Skin epidermis (tissue), 12 donors: Measurements from ENCODE around the gene CFAP97.
"Not testable (repeated sequence)": the region's sequence is repeated elsewhere in the genome, so short reads cannot be mapped to it uniquely, and the experiment has no call there.

Experiments used
- H3K27ac ChIP-seq, 21 experiments: fragments of 200-600 bp; sonication (generic) in 11 of 21; one replicate each; pipeline ENCODE4 v1.5.0; 2020; ENCODE audit warnings: mild to moderate bottlenecking in 3 of 21, inconsistent platforms in 2 of 21, moderate library complexity in 2 of 21
- H3K4me3 ChIP-seq, 7 experiments: fragments of 200-600 bp; sonication (generic) in 2 of 7; one replicate each; pipeline ENCODE4 v1.5.0; 2020; ENCODE audit warnings: inconsistent platforms in 2 of 7, mild to moderate bottlenecking in 2 of 7, moderate library complexity in 1 of 7

The CFAP97 gene

DNA sequence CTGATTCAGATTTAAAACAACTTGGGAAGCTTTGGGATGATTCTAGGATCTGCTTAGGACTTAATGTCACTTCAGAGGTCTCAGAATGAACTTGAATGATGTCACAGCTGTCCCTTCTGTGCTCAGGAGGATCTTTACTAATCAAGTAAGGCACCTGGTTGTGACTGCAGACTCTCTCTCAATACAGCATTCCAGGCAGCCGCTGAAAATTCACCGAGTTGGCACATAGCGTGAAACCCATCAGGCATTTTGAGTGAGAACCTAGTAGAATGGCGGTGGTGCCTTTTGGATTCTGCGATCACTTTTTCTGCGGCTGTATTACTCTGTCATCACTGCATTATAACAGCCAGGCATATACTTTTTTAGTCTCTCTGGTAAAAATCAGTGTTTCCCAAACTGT lies 22.1 kb upstream of the CFAP97 start:
- no peak overlapping the region for H3K27ac ChIP-seq
- H3K4me3 ChIP-seq = no peak overlapping the region

DNA sequence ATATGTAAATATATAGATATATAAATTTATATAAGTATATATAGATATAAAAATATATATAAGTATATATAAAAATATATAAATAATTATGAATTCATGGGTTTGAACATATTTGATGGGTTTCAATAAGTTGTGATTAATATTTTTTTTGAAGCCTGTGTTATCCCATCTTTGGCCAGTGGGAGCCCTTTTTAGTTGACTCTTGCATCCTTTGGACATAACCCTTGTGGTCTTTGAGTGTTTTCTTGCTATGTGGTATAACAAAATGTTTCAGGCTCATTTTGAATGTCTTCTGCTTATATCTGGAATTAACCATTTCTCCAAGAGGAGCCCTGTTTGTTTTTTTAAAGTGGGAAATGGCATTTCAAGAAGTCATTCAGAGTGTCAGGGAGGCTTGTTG lies 20.8 kb upstream of the CFAP97 start:
- H3K4me3 ChIP-seq = no peak overlapping the region
- H3K27ac ChIP-seq = no peak overlapping the region

DNA sequence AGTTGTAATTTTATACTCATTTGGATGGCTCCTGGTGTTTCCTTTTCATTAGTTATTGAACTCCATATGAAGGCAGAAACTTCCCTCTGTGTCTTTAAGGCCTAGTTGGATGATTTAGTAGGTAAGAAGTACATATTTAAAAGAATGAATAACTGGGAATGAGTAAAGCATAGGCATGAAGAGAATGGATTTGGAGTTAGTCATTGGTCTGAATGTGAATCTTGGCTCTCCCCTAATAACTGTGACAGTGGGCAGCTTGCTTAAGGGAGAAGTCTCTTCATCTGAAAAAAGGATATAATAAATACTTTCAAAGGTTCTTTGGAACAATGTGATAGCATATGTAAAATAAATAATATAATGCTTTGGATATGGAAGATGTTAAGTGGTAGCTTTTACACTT lies 18.8 kb upstream of the CFAP97 start:
- no peak overlapping the region for H3K4me3 ChIP-seq
- no peak overlapping the region for H3K27ac ChIP-seq

DNA sequence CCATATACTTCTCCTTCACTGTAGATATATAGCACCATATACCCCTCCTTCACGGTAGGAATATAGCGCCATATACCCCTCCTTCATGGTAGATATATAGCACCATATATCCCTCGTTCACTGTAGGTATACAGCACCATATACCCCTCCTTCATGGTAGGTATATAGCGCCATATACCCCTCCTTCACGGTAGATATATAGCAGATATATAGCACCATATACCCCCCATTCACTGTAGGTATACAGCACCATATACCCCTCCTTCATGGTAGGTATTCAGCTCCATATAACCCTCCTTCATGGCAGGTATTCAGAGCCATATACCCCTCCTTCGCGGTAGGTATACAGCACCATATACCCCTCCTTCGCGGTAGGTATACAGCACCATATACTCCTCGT lies 18.1 kb upstream of the CFAP97 start:
- Histone ChIP-seq H3K27ac (no peak overlapping the region), H3K4me3 (no peak overlapping the region)

DNA sequence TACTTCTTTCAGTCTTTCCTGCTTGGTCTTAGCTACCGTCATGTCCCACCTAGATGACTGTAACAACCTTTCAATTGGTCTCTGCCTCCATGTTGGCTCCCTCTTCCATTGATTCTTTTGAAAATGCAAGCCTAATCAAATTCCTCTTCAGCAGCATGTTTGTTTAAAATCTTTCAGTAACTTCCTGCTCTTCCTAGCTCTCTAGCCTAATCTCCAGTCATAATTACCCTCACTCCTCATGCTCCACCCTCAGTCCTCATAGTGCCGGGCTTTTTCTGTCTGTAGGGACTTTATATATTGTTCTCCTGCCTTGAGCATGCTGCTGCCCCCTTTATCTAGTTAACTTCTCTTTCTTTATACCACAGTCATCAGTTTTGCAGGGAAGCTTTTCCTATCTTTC lies 17.7 kb upstream of the CFAP97 start:
- Histone ChIP-seq H3K4me3 (no peak overlapping the region), H3K27ac (no peak overlapping the region)

DNA sequence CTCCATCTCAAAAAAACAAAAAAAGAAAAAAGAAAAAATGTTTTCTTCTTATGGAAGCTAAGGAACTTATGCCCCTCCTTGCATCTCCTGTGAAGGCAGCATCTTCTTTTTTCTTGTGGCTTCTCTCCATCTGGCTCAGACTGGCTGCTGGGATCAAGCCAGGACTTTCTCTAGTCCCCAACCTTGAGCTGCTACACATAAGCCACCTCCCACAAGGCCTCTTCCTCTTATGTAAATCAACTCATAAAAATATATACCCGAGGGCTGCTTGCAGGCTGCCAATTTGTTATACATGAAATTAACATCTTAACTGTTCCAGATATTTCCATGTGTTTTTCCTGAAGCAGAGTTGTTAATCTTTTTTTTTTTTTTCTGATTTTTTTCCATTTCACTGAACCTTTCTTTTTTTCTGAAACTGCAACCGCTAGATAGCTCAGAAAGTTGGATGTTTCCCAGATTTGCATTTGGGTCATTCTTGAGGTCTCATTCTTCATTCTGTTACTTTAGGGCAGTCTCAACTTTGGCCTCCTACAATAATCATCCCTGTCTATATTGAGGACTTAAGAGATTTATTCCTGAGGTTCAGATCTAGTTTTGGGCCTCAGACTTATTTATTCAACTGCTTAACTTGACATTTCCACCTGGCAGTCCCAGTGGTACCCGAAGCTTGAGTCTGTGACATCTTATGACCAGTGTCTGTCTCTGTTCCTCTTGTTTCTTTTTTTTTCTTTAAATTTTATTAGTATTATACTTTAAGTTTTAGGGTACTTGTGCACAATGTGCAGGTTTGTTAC lies 15.9 kb upstream of the CFAP97 start:
- no peak overlapping the region for H3K4me3 ChIP-seq
- no peak overlapping the region for H3K27ac ChIP-seq

DNA sequence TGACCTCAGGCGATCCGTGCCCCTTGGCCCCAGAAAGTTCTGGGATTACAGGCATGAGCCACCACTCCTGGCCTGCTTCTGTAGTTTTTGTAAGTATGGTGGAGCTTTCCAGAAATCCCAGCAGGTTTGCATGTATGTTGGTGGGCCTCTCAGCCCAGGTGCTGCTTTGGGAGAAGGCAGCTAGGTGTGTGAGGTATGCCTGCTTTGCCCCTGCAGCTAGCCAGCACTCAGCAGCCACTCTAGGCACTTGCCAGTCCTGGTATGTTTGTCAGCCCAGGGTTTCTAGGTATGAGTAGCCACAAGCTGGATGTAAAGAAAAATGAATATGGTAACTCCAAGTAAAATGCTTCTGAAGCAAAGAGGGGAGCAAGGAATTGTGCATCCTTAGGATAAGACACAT lies 14.5 kb upstream of the CFAP97 start:
- H3K27ac ChIP-seq = peak overlapping the region in 1 of 21 experiments; percentile 6

DNA sequence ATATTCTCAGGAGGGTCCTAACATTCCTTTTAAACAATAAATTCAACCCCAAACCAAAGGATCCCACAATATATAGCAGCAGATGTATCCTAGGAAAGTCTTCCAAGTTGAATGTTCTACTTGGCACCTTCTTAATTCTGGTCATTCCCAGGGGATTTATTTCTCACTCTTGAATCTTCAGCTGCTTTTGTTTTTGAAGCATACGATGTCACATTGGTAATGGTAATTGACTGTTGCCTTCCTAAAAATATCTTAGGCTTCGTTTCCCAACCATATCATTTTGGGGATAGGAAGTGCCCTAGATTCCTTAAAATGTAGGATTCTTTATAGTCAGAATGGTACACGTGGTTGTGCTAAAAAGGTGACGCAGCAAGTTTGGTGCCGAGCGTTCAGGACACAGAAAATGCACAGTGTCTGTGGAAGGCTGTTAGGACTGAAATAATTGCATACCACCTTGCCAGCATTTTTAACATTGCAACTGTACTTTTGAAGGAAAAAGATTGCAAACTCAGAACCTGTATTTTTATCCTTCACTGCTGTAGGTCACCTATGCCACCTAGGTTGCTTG lies 13.7 kb upstream of the CFAP97 start:
- Histone ChIP-seq H3K4me3 (no peak overlapping the region), H3K27ac (no peak overlapping the region)

More for the DNA sequence above, 14.5 kb upstream of the CFAP97 start:
- H3K4me3 ChIP-seq = no peak overlapping the region

DNA sequence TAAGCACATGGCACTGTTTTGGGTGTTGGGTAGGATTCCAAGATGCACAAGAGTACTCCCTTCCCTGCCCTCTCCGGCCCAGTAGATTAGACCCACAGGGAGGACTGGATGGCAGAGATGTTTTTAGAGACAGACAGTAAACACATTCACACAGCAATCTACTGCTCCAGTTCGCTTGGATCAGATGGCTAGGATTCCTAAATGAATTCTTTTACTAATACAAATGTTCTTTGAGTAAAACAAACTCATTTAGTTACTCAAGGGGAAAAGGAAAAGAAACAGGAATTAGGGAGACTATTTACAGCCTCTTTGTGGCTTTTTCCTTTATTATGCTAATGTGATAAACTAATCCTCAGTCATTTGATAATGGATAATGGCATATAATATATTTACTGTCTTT lies 11.5 kb upstream of the CFAP97 start:
- Histone ChIP-seq H3K4me3 (no peak overlapping the region), H3K27ac (no peak overlapping the region)

DNA sequence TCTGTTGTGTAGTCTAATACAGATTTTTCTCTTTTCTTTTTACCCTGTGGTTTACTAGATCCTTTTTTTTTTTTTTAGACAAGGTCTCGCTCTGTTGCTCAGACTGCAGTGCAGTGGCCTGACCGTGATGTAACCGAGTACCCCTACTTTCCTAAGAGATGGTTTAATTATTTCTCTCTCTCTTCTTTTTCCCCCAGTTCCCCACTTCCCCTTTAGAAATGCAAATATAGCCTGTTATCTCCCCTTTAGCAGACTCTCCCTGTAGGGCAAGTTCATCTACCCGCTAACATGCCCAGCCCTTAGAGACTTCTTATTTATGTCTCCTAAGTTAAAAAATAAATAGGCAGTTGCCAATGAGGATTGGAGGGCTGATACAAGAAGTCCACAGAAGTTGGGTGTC lies 10.1 kb upstream of the CFAP97 start:
- no peak overlapping the region for H3K4me3 ChIP-seq
- no peak overlapping the region for H3K27ac ChIP-seq

DNA sequence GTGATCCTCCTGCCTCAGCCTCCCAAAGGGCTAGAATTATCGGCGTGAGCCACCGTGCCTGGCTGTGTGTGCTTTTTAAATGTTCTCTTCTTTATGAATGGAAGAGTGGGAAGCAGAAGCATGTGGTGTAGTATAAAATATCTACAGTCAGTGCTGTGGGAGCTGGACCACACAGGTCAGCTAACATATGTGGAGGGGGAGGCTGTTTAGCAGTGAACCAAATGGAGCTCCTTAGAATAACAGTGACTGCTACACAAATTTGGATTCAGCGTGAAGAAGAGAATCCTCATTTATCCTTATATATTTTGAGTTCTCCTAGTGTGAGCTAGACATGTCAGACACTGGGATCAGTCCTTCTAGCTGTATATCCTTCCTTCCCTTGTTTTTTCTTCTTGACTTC lies 8.8 kb upstream of the CFAP97 start:
- no peak overlapping the region for H3K4me3 ChIP-seq
- H3K27ac ChIP-seq = no peak overlapping the region

DNA sequence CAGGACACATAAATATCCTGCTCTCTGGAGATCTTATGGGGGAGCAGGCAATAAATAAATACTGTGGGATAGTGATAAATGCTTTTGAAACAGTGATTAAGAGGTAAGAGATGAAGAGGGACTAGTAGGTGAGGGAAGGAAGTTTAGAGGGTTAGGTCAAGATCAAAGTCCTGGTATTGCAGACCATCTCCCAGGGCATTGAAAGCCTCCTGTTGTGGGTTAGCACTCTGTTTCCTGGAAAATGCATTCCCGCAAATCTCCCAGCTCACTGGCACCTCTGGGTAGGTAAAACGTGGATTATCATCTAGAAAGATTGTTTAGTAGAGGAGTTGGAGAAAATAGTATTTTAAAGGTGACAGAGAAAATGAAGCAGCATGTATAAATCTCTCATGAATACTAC lies 7.8 kb upstream of the CFAP97 start:
- no peak overlapping the region for H3K4me3 ChIP-seq
- H3K27ac ChIP-seq = no peak overlapping the region

DNA sequence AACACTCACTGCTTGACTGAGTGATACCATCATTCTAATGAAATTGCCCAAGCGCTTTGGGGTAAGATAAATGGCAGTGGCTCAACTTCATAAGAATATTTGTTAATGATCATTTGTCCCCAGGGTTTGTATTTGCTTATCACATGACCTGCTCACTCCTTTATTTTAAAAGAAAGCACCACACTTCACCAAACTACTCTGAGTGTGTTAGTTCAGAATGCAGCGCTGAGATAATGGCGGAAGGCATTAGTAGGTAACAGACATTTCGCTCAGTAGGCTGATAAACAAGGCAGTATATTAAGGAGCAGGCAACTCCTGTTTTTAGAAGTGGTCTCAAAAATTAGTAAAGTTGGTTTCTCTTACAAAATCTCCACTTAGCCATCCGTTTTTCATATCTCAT lies 7.2 kb upstream of the CFAP97 start:
- H3K27ac ChIP-seq = peak overlapping the region in 5 of 21 experiments; percentile 33 to 91 (median 91)

DNA sequence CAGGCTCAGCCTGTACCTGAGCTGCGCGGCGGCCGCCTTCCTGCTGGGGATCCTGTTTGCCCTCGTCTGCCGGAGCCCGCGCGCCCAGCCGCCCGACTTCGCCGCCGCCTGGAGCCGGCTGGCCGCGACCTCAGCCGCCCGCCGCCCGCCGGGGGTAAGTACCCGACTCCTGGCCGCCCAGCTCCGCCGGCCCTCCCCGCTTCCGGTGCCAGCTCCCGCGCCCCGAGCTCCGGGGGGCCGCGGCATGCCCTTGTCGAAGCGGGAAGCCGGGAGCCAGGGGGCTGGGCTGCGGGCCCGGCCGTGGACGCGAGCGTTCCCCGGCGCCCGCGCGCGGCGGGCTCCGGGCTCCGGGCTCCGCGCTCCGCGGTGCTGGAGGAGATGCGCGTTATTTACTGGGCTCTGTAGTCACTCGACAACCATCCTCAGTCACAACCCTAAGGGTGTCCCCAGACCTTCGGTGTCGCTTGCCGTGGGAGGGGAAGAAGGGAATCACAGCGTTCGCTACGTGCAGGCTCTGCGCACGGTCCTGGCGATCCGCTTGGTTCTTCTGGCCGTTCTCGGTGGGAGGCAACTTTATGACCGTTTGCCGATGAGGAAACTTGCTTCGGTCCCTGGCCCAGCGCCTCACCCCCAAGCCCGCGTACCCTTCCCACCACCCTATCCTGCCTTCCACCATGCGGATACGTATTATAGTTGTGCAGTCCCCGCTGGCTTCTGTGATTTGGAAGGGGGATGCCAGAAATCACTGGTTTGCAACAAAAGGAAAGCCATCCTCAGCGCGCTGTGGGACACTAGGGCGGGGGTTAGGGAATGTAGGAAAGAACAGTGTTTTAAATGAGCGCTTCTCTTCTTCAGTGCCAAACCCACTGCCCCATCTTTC lies 6.5 kb upstream of the CFAP97 start:
- peak overlapping the region; percentile 52 to 85 (median 63) for H3K4me3 ChIP-seq
- peak overlapping the region; percentile 29 to 91 (median 70) for H3K27ac ChIP-seq

More for the DNA sequence above, 7.2 kb upstream of the CFAP97 start:
- peak overlapping the region; percentile 52 to 85 (median 63) for H3K4me3 ChIP-seq

DNA sequence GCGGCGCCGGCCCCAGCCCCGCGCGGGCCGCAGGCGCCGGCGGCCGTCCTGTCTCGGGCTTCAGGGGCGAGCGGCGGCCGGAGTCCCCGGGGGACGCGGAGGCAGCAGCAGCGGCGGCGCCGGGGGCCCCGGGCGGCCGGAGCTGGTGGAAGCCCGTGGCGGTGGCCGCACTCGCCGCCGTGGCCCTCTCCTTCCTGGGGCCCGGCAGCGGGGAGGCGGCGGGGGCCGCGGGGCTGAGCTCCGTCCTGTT lies 6.0 kb upstream of the CFAP97 start:
- Histone ChIP-seq H3K27ac (peak overlapping the region; percentile 29 to 91 (median 70)), H3K4me3 (peak overlapping the region; percentile 52 to 85 (median 63))

DNA sequence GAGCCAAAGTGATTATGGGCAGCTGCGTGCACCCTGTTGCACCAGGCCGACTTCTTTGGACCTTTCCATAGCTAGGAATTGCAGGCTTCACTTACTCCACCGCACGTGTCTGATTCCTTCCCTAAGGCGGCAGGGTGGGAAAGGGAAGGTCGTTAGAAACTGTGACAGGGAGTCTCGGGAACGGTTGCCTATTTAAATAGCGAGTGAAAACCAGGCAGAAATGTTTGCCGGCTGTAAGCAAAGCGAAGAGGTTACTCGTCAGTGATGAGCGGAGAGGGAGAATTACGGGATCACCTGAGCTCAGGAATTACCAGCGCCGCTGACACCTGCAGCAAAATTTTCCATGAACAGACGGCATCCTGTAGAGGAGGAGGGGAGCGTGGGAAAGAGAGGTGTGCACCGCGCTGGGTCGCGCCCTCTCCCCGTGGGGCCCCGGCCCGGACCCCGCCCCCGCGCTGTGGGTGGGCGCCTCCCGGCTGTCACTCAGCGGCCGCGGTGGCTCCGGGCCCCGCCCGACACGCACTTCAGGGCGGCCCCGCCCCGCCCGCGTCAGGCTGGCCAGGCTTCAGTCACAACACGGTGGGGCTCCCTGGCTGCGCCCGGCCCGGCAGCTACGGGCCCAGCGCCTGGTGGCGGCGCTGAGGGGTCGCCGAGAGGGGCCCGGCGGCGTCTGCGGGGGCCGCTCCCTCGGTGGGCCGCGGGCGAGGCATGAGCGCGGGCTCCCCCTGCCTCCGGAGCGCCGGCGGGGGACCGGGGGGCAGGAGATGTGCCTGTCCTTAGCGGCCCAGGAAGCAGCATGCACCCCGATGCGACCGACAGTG lies 5.4 kb upstream of the CFAP97 start, which contains the start of gene SNX25:
TSS of gene SNX25 (plus strand) at position 568 of the 821 bp plus-strand sequence. CDS start at position 797, 229 bp downstream.
- peak within 1 kb of the TSS; percentile 52 to 85 (median 63) for H3K4me3 ChIP-seq
- H3K27ac ChIP-seq = peak within 1 kb of the TSS; percentile 29 to 91 (median 70)

DNA sequence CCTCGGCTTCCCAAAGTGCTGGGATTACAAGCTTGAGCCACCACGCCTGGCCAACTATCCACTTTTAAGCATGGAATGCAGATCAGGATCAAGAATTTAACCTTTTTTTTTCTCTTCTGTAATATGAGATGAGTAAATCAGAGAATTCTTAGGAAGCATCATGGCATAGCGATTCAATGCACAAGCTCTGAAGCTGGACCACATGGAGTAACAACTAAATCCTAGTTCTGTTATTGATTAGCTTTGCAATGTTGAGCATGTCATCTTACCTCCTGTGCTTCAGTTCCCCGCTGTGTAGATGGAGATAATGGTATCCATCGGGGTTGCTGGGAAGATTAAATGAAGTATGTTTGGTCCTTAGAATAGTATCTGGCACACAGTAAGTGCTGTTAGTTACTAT lies 3.7 kb upstream of the CFAP97 start:
- no peak overlapping the region for H3K27ac ChIP-seq

DNA sequence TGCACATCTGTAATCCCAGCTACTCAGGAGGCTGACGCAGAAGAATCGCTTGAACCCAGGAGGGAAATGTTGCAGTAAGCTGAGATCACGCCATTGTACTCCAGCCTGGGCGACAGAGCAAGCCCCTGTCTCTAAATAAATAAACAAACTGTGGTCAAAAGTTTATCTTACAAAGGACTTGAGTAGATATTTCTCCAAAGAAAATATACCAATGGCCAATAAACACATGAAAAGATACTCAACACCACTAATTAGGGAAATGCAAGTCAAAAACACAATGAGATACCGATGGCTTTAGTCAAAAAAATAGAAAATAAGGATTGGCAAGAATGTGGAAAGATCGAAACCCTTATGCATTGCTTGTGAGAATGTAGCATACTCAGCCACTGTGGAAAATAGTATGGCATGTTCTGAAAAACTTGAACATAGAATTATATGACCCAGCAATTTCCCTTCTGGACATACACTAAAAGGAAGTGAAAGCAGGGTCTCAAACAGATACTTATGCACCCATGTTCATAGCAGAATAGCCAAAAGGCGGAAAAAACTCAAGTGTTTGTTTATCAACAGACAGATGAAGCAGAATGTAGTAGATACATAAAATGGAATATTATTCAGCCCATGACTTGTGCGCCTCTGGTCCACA lies 2.0 kb upstream of the CFAP97 start:
- no peak overlapping the region for H3K27ac ChIP-seq

More for the DNA sequence above, 3.7 kb upstream of the CFAP97 start:
- H3K4me3 ChIP-seq = no peak overlapping the region

DNA sequence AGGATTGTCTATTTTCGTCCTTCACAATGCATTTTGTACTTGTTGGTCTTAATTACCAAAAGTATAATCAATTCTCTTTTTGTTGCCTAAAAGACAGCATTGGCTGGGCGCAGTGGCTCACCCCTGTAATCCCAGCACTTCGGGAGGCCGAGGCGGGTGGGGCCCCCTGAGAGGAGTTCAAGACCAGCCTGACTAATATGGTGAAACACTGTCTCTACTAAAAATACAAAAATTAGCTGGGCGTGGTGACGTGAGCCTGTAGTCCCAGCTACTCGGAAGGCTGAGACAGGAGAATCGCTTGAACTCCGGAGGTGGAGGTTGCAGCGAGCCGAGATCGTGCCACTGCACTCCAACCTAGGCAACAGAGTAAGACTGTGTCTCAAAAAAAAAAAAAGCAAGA lies 1.3 kb upstream of the CFAP97 start:
- H3K27ac ChIP-seq = peak overlapping the region in 3 of 21 experiments; percentile 92 to 96 (median 95)
- H3K4me3 ChIP-seq = not testable (repeated sequence)

More for the DNA sequence above, 2.0 kb upstream of the CFAP97 start:
- no peak overlapping the region for H3K4me3 ChIP-seq
